Left lung (tissue), 10 donors: ENCODE data around the gene CDK5RAP2. TPM values are rescaled to one million over a fixed set of nuclear protein-coding genes. Genes with fewer than 3 reads are reported as not detected.

Source experiments
- ATAC-seq: fragments of 200-7000 bp; cut with Tn5 transposase; one replicate; pipeline ENCODE4 v1.9.1; 2020; ENCODE audit warnings: moderate library complexity
- DNase-seq, 4 donors: peaks; one replicate each; pipeline ENCODE4 v3.0.0-alpha.2; 2013 to 2020
- H3K27ac ChIP-seq, 2 donors: fragments of 200-600 bp; sonication (generic) in 1 of 2; one replicate each; pipeline versions ENCODE4 v1.5.0 to v1.8.0; 2020 to 2021
- H3K27me3 ChIP-seq, 2 donors: fragments of 200-600 bp; sonication (generic) in 1 of 2; one replicate each; pipeline versions ENCODE4 v1.5.0 to v1.8.0; 2020 to 2021
- H3K36me3 ChIP-seq, 2 donors: fragments of 200-600 bp; sonication (generic) in 1 of 2; one replicate each; pipeline versions ENCODE4 v1.5.0 to v1.8.0; 2020 to 2021
- H3K4me1 ChIP-seq, 2 donors: fragments of 200-600 bp; one replicate each; pipeline ENCODE4 v1.8.0; 2021
- H3K4me3 ChIP-seq, 2 donors: fragments of 200-600 bp; sonication (generic) in 1 of 2; one replicate each; pipeline versions ENCODE4 v1.5.0 to v1.8.0; 2020 to 2021; ENCODE audit warnings: mild to moderate bottlenecking in 1 of 2
- H3K9me3 ChIP-seq, 2 donors: fragments of 200-600 bp; sonication (generic) in 1 of 2; one replicate each; pipeline versions ENCODE4 v1.5.0 to v1.8.0; 2020 to 2021
- intact Hi-C, 2 donors: fragments of 100-400 bp; cut with DNase I; formaldehyde crosslinking; loops; one replicate each; pipeline versions ENCODE4 v1.11.2 to v1.14.2; 2022
- polyA plus RNA-seq, 6 donors: library from polyadenylated mRNA; unstranded; fragments of 120-200 nt; gene quantifications; one replicate each; pipeline ENCODE4 v1.2.1, GENCODE V29; 2013; ENCODE audit not compliant: insufficient read length in 6 of 6
- total RNA-seq, 2 donors: library from RNA; stranded (reverse); fragmentation: NEBNext Ultra II Directional; extraction: Animal tissue kit (Norgen Biotek cat#: 25700); gene quantifications; one replicate each; pipeline ENCODE4 v1.2.1, GENCODE V29; 2021
- TF ChIP-seq, protein P1 (sequence below), 2 donors: fragments of 200-600 bp; sonication (generic) in 1 of 2; IDR thresholded peaks; one replicate each; pipeline versions ENCODE4 v1.5.0 to v1.8.0; 2021; ENCODE audit warnings: antibody characterized with exemption in 2 of 2
- donor health status: DM: no; HTN: yes; CAD: no.
- donor health status: DM: no; HTN: no; CAD: no.

CDK5RAP2 gene
- total and polyA plus RNA-seq, 8 donors: 40.5 to 75.7 (median 62.6) TPM

DNA sequence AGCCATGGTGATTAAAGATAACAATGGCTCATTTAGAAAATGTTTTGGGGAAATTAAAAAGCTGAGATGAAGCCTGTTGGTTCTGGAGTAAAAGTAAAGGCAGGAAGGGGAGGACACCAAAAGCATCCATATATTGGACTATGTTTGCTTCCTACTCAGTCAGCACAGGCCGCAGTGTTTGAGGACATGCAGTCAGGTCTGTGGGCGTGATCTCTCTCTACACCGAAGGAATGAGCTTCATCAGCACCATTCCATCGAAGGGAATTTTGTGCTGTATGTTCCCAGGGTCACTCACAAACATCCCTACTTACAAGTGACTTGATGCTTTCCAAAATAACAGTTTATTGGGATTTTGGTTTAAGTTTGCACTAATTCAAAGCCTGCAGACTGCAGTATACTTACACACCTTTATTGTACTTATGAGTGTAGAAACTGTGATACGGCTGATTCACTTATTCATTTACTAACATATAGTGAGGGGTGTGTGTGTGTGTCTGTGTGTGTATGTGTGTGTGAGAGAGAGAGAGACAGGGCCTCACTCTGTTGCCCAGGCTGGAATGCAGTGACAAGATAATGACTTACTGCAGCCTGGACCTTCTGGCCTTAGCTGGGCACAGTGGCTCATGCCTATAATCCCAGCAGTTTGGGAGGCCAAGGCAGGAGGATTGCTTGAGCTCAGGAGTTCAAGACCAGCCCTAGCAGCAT lies 13.4 kb upstream of the CDK5RAP2 start:
- H3K4me3 ChIP-seq: no peak overlapping the region
- H3K27ac ChIP-seq: no peak overlapping the region
- intact Hi-C loops: no loop called here
- DNase-seq (no peak), ATAC-seq (no peak)
- no peaks in the 10 kb centered on the region for H3K9me3 ChIP-seq
- H3K36me3 ChIP-seq: no peaks in the 10 kb centered on the region
- TF ChIP-seq, protein P1, sequence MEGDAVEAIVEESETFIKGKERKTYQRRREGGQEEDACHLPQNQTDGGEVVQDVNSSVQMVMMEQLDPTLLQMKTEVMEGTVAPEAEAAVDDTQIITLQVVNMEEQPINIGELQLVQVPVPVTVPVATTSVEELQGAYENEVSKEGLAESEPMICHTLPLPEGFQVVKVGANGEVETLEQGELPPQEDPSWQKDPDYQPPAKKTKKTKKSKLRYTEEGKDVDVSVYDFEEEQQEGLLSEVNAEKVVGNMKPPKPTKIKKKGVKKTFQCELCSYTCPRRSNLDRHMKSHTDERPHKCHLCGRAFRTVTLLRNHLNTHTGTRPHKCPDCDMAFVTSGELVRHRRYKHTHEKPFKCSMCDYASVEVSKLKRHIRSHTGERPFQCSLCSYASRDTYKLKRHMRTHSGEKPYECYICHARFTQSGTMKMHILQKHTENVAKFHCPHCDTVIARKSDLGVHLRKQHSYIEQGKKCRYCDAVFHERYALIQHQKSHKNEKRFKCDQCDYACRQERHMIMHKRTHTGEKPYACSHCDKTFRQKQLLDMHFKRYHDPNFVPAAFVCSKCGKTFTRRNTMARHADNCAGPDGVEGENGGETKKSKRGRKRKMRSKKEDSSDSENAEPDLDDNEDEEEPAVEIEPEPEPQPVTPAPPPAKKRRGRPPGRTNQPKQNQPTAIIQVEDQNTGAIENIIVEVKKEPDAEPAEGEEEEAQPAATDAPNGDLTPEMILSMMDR (IDR thresholded peaks at IDR 0.05): no peak
- H3K4me1 ChIP-seq: no peaks in the 10 kb centered on the region
- no peaks in the 10 kb centered on the region for H3K27me3 ChIP-seq

- Histone ChIP-seq H3K36me3 (no peaks in the 10 kb centered on the region), H3K27ac (no peak overlapping the region), H3K9me3 (no peaks in the 10 kb centered on the region), H3K27me3 (no peaks in the 10 kb centered on the region), H3K4me3 (no peak overlapping the region), H3K4me1 (no peaks in the 10 kb centered on the region)
- ATAC-seq: no peak
- DNase-seq: no peak
- TF ChIP-seq, protein P1 (IDR thresholded peaks at IDR 0.05): no peak
- intact Hi-C loops: no loop called here
Observed at GRCh38 chr9:120592210-120592609, 12.2 kb upstream of the CDK5RAP2 start.

GRCh38 chr9:120587328-120587727 lies 7.4 kb upstream of the CDK5RAP2 start:
- no peak for DNase-seq
- Histone ChIP-seq H3K4me3 (no peak overlapping the region), H3K27me3 (no peaks in the 10 kb centered on the region), H3K27ac (no peak overlapping the region), H3K36me3 (no peaks in the 10 kb centered on the region), H3K4me1 (no peaks in the 10 kb centered on the region), H3K9me3 (no peaks in the 10 kb centered on the region)
- intact Hi-C loops: no loop called here
- no peak for ATAC-seq
- TF ChIP-seq, protein P1 (IDR thresholded peaks at IDR 0.05): no peak

DNA sequence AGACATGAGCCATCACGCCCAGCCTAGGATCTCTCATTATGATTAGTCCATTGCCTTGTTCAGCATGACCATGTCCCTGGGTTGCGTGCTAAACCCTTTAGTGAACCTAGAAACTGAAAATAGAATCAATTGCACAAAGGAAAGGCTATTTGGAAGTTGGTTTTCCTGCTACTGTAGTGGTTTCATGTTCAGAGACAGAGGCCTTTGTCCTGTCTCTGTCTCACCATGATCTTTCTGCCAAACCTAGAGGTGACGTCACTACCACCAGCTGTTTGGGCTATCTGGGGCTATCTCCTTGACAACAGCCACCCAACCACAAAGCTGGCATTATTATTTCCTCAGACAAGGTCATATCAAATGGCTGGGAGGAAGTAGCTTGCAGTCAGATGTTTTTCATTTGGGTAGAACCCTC lies 4.0 kb upstream of the CDK5RAP2 start:
- Histone ChIP-seq H3K4me1 (peaks cover 4 to 5% of the 10 kb centered on the region in 2 donors), H3K9me3 (no peaks in the 10 kb centered on the region), H3K27ac (no peak overlapping the region), H3K27me3 (no peaks in the 10 kb centered on the region), H3K36me3 (no peaks in the 10 kb centered on the region), H3K4me3 (no peak overlapping the region)
- intact Hi-C loops: no loop called here
- ATAC-seq (no peak), DNase-seq (no peak)
- TF ChIP-seq, protein P1 (IDR thresholded peaks at IDR 0.05): no peak

GRCh38 chr9:120579139-120580050 lies 572 bp downstream of the CDK5RAP2 start:
- ATAC-seq (peak; percentile 71), DNase-seq (peak in 3 of 4 donors; percentile 12 to 46 (median 24))
- Histone ChIP-seq H3K4me3 (peak overlapping the region; percentile 78 to 81), H3K27me3 (no peaks in the 10 kb centered on the region), H3K27ac (peak overlapping the region; percentile 49 to 78), H3K4me1 (peaks cover 9 to 21% of the 10 kb centered on the region in 2 donors), H3K9me3 (no peaks in the 10 kb centered on the region), H3K36me3 (peaks cover 0 to 6% of the 10 kb centered on the region in 2 donors)
- intact Hi-C loops: no loop called here
- TF ChIP-seq, protein P1 (IDR thresholded peaks at IDR 0.05): no peak
